ENCODE measurements around the gene LTBP1. TPM values are rescaled to one million over a fixed set of nuclear protein-coding genes. Genes with fewer than 3 reads are reported as not detected.

The LTBP1 gene
- total RNA-seq, 1 experiment from 2014 or later: 2.2 TPM

- no TSS peak for BruUV-seq (replicated peaks)
- H3K9me3 ChIP-seq (ENCODE audit: low read depth, low read length, poor library complexity, severe bottlenecking): no peaks in the 10 kb centered on the region
- ChIA-PET POLR2A (ENCODE audit: low non-redundant PET) (no interaction called here), CTCF (no interaction called here)
- H3K27ac ChIP-seq (ENCODE audit: low read depth, low read length, poor library complexity, severe bottlenecking): no peak overlapping the region
- no peak for TF ChIP-seq EZH2 (IDR thresholded peaks at IDR 0.05; ENCODE audit: borderline replicate concordance, low read depth, low read length, poor library complexity, severe bottlenecking)
- no peak for TF ChIP-seq CTCF (conservative IDR thresholded peaks at IDR 0.05; ENCODE audit: low read depth, low read length)
- intact Hi-C loops (cut with micrococcal nuclease; ENCODE audit: unreplicated experiment): loop anchor here (5.0 kb wide), 1 partner anchor 496 kb away; no protein-coding TSS in a partner anchor
- no peaks in the 10 kb centered on the region for H3K4me1 ChIP-seq (ENCODE audit: insufficient read depth, low read length, poor library complexity, severe bottlenecking)
- no peaks in the 10 kb centered on the region for H3K36me3 ChIP-seq (ENCODE audit: insufficient read depth, low read length, poor library complexity, severe bottlenecking)
- no peaks in the 10 kb centered on the region for H3K27me3 ChIP-seq (replicated peaks; ENCODE audit: insufficient read depth, low read depth, low read length, poor library complexity)
- no peak for DNase-seq (ENCODE audit: low spot score)
- H3K4me3 ChIP-seq (ENCODE audit: low read depth, low read length, poor library complexity, severe bottlenecking): no peak overlapping the region
These were observed 321.6 kb downstream of the LTBP1 start for GRCh38 chr2:33268246-33268831.

- CTCF ChIA-PET: no interaction called here
- Histone ChIP-seq H3K27ac (ENCODE audit: low read depth, low read length, poor library complexity, severe bottlenecking) (no peak overlapping the region), H3K4me1 (ENCODE audit: insufficient read depth, low read length, poor library complexity, severe bottlenecking) (no peaks in the 10 kb centered on the region), H3K27me3 (replicated peaks; ENCODE audit: insufficient read depth, low read depth, low read length, poor library complexity) (no peaks in the 10 kb centered on the region), H3K9me3 (ENCODE audit: low read depth, low read length, poor library complexity, severe bottlenecking) (no peaks in the 10 kb centered on the region), H3K4me3 (ENCODE audit: low read depth, low read length, poor library complexity, severe bottlenecking) (no peak overlapping the region), H3K36me3 (ENCODE audit: insufficient read depth, low read length, poor library complexity, severe bottlenecking) (no peaks in the 10 kb centered on the region)
- intact Hi-C loops (cut with micrococcal nuclease; ENCODE audit: unreplicated experiment): loop anchor here (5.0 kb wide), 1 partner anchor 240 kb away; no protein-coding TSS in a partner anchor
- no peak for DNase-seq (ENCODE audit: low spot score)
- BruUV-seq (replicated peaks): no TSS peak
- POLR2A ChIA-PET (ENCODE audit: low non-redundant PET): no interaction called here
- TF ChIP-seq CTCF (conservative IDR thresholded peaks at IDR 0.05; ENCODE audit: low read depth, low read length) (no peak), EZH2 (IDR thresholded peaks at IDR 0.05; ENCODE audit: borderline replicate concordance, low read depth, low read length, poor library complexity, severe bottlenecking) (no peak)
These were observed 325.2 kb downstream of the LTBP1 start for GRCh38 chr2:33272001-33272400.

GRCh38 chr2:33273479-33273878 is 326.7 kb downstream of the LTBP1 start:
- no peak for DNase-seq (ENCODE audit: low spot score)
- H3K4me1 ChIP-seq (ENCODE audit: insufficient read depth, low read length, poor library complexity, severe bottlenecking): no peaks in the 10 kb centered on the region
- ChIA-PET CTCF (no interaction called here), POLR2A (ENCODE audit: low non-redundant PET) (no interaction called here)
- no peaks in the 10 kb centered on the region for H3K9me3 ChIP-seq (ENCODE audit: low read depth, low read length, poor library complexity, severe bottlenecking)
- no peaks in the 10 kb centered on the region for H3K36me3 ChIP-seq (ENCODE audit: insufficient read depth, low read length, poor library complexity, severe bottlenecking)
- no peak overlapping the region for H3K4me3 ChIP-seq (ENCODE audit: low read depth, low read length, poor library complexity, severe bottlenecking)
- intact Hi-C loops (cut with micrococcal nuclease; ENCODE audit: unreplicated experiment): loop anchor here (5.0 kb wide), 1 partner anchor 241 kb away; no protein-coding TSS in a partner anchor
- no TSS peak for BruUV-seq (replicated peaks)
- H3K27ac ChIP-seq (ENCODE audit: low read depth, low read length, poor library complexity, severe bottlenecking): no peak overlapping the region
- TF ChIP-seq EZH2 (IDR thresholded peaks at IDR 0.05; ENCODE audit: borderline replicate concordance, low read depth, low read length, poor library complexity, severe bottlenecking) (no peak), CTCF (conservative IDR thresholded peaks at IDR 0.05; ENCODE audit: low read depth, low read length) (no peak)
- no peaks in the 10 kb centered on the region for H3K27me3 ChIP-seq (replicated peaks; ENCODE audit: insufficient read depth, low read depth, low read length, poor library complexity)
